Measurements from ENCODE around the gene SYP. TPM values are rescaled to one million over a fixed set of nuclear protein-coding genes. Genes with fewer than 3 reads are reported as not detected.

Gene SYP
- total RNA-seq, 2 experiments from 2014 or later, result 0.17 to 0.69 TPM

- no peaks in the 10 kb centered on the region for H3K36me3 Mint-ChIP-seq (ENCODE audit: low read depth)
- ChIA-PET CTCF (no interaction called here), POLR2A (no interaction called here)
- Histone ChIP-seq H3K27me3 (ENCODE audit: control insufficient read depth in 1 of 2, insufficient read depth in 2 of 2, low read length in 2 of 2) (no peaks in the 10 kb centered on the region), H3K4me3 (ENCODE audit: low read length) (no peak overlapping the region), H3K4me1 (ENCODE audit: insufficient read depth, low read length) (peaks cover 32% of the 10 kb centered on the region), H3K36me3 (ENCODE audit: insufficient read depth, low read length) (no peaks in the 10 kb centered on the region), H3K27ac (ENCODE audit: low read depth in 1 of 2, low read length in 2 of 2) (no peak overlapping the region), H3K9me3 (ENCODE audit: control insufficient read depth in 1 of 2, insufficient read depth in 1 of 2, low read length in 2 of 2) (no peaks in the 10 kb centered on the region)
- peak overlapping the region; percentile 11 for H3K4me3 Mint-ChIP-seq
- intact Hi-C loops (cut with DNase I, micrococcal nuclease), result no loop called here
- H3K27me3 Mint-ChIP-seq, result no peaks in the 10 kb centered on the region
- H3K27ac Mint-ChIP-seq, result peak overlapping the region; percentile 17
- H3K9me3 Mint-ChIP-seq, result no peaks in the 10 kb centered on the region
- no peak for DNase-seq
- no peak for TF ChIP-seq CTCF (IDR thresholded peaks at IDR 0.05)
- H3K4me1 Mint-ChIP-seq (ENCODE audit: low read depth), result peaks cover 15% of the 10 kb centered on the region
- ATAC-seq (ENCODE audit: poor library complexity), result no peak
Measured at GRCh38 chrX:49161632-49162031, 38.4 kb downstream of the SYP start.

- H3K9me3 Mint-ChIP-seq, result no peaks in the 10 kb centered on the region
- H3K27me3 ChIP-seq (ENCODE audit: control insufficient read depth in 1 of 2, insufficient read depth in 2 of 2, low read length in 2 of 2), result no peaks in the 10 kb centered on the region
- H3K4me1 Mint-ChIP-seq (ENCODE audit: low read depth), result peaks cover 16% of the 10 kb centered on the region
- no peak overlapping the region for H3K4me3 ChIP-seq (ENCODE audit: low read length)
- H3K36me3 ChIP-seq (ENCODE audit: insufficient read depth, low read length), result no peaks in the 10 kb centered on the region
- no peak for ATAC-seq (ENCODE audit: poor library complexity)
- TF ChIP-seq CTCF (IDR thresholded peaks at IDR 0.05), result no peak
- intact Hi-C loops (cut with DNase I, micrococcal nuclease), result no loop called here
- H3K27me3 Mint-ChIP-seq, result no peaks in the 10 kb centered on the region
- peaks cover 4% of the 10 kb centered on the region for H3K36me3 Mint-ChIP-seq (ENCODE audit: low read depth)
- no peaks in the 10 kb centered on the region for H3K9me3 ChIP-seq (ENCODE audit: control insufficient read depth in 1 of 2, insufficient read depth in 1 of 2, low read length in 2 of 2)
- ChIA-PET POLR2A (no interaction called here), CTCF (no interaction called here)
- H3K4me1 ChIP-seq (ENCODE audit: insufficient read depth, low read length), result peaks cover 29% of the 10 kb centered on the region
- DNase-seq, result no peak
- H3K27ac ChIP-seq (ENCODE audit: low read depth in 1 of 2, low read length in 2 of 2), result no peak overlapping the region
- H3K4me3 Mint-ChIP-seq, result no peak overlapping the region
- no peak overlapping the region for H3K27ac Mint-ChIP-seq
Measured at GRCh38 chrX:49160908-49161307, 39.1 kb downstream of the SYP start.

GRCh38 chrX:49157194-49157593 is 42.8 kb downstream of the SYP start:
- no peaks in the 10 kb centered on the region for H3K27me3 Mint-ChIP-seq
- ChIA-PET POLR2A (interaction anchor here (1.6 kb wide), 1 partner anchor 56 kb away, joined by 8 read pairs; no protein-coding TSS in a partner anchor), CTCF (no interaction called here)
- no peak overlapping the region for H3K27ac Mint-ChIP-seq
- H3K9me3 Mint-ChIP-seq, result no peaks in the 10 kb centered on the region
- H3K9me3 ChIP-seq (ENCODE audit: control insufficient read depth in 1 of 2, insufficient read depth in 1 of 2, low read length in 2 of 2), result no peaks in the 10 kb centered on the region
- peaks cover 11% of the 10 kb centered on the region for H3K36me3 Mint-ChIP-seq (ENCODE audit: low read depth)
- H3K27ac ChIP-seq (ENCODE audit: low read depth in 1 of 2, low read length in 2 of 2), result no peak overlapping the region
- ATAC-seq (ENCODE audit: poor library complexity), result no peak
- no peaks in the 10 kb centered on the region for H3K27me3 ChIP-seq (ENCODE audit: control insufficient read depth in 1 of 2, insufficient read depth in 2 of 2, low read length in 2 of 2)
- H3K4me1 ChIP-seq (ENCODE audit: insufficient read depth, low read length), result peaks cover 14% of the 10 kb centered on the region
- H3K4me3 Mint-ChIP-seq, result no peak overlapping the region
- intact Hi-C loops (cut with DNase I, micrococcal nuclease), result no loop called here
- no peaks in the 10 kb centered on the region for H3K36me3 ChIP-seq (ENCODE audit: insufficient read depth, low read length)
- no peak overlapping the region for H3K4me3 ChIP-seq (ENCODE audit: low read length)
- DNase-seq, result no peak
- H3K4me1 Mint-ChIP-seq (ENCODE audit: low read depth), result peaks cover 20% of the 10 kb centered on the region
- no peak for TF ChIP-seq CTCF (IDR thresholded peaks at IDR 0.05)

Data from CD4-positive, alpha-beta T cell (primary cell).